ENCODE data around the gene DHX29. TPM values are rescaled to one million over a fixed set of nuclear protein-coding genes. Genes with fewer than 3 reads are reported as not detected.

Gene DHX29
- total RNA-seq, 1 experiment from 2014 or later: 38.7 TPM

DNA sequence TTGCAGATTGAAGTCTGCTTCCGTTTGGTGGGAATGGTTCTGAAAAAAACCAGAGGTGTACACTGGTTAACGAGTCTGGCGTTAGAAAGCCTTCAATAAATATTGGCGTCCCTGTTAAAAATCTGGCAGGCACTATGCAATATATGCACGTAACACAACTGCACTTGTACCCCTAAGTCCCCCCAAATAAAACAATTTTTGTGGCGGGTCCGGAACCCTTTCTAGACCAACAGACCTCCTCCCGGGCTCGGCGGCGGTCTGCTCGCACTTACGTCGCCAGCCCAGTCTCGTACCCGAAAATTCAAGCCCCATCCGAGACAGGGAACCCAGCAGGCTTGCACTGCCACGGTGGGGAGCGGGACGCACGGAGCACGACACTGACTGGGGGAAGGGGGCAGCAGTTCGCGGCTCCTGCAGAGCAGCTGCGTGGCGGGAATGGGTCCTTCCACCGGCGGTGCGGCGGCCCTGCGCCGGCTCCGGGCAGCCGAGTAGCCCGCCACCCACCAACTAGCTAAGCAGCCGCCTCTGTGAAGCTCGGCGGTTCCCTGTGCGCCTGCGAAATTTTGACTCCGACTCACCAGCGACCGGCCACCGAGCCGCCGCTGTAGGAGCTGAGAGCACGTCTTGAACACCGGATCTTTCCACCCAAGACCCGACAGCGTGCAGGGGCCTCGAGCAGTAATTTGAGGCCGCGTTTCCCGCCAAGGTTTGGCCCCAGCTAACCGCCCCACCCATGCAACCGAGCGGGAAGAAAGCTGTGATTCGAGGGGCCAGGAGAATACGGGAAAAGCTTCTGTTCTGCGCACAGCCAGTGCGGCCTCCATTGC, 84.3 kb downstream of the DHX29 start:
- H3K9me3 ChIP-seq (replicated peaks): no peaks in the 10 kb centered on the region; the same call in 1 of the 2 replicates
- H3K4me1 ChIP-seq (replicated peaks): peaks cover 16% of the 10 kb centered on the region
- H3K4me3 ChIP-seq: no peak overlapping the region
- DNase-seq (ENCODE audit: low read depth in 1 of 2, low spot score in 2 of 2): no peak
- H3K27ac ChIP-seq: no peak overlapping the region
- H3K27me3 ChIP-seq (replicated peaks): no peaks in the 10 kb centered on the region
- H3K36me3 ChIP-seq: no peaks in the 10 kb centered on the region

DNA sequence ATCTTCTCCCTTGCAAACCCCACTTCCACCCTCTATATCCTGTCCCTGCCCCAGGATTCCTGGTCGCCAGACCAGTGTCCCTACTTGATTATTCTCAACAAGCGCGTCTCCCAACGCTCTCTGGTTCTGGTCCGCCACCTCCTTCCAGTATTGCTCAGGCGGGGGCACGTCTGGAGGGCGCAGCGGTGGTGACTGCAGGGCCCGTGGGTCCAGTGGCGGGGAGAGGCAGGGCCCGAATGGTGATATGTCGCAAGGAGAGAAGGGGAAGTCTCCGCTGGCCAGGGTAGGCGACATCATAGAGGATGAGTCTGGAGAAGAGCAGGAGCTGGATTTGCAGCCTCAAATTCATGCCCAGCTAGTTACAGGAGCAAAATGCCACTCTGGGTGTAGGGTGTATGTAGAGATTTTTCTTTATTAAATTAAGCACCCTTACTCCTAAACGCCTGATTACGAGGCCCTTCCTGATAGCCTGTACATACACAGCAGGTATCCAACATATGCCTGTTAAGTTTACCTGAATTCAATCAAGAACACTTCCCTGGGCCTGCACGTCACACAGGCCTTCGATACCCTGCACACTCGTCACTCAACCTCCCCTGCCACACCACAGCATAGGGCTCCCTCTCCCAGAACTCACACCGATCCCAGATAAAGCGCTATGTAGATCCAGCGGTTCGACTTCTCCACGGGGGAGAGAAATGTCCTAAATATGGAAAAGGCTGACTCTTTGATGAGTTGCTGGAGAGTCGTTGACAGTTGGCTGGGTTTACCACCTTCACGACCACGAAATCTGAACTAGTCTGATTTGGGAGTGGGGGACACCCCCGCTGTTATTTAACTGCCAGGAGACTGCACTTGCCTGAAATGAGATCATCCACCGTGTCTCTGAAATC, 85.2 kb downstream of the DHX29 start:
- Histone ChIP-seq H3K27me3 (replicated peaks) (no peaks in the 10 kb centered on the region), H3K9me3 (replicated peaks) (no peaks in the 10 kb centered on the region; the same call in 1 of the 2 replicates), H3K36me3 (no peaks in the 10 kb centered on the region), H3K4me1 (replicated peaks) (peaks cover 10% of the 10 kb centered on the region), H3K27ac (no peak overlapping the region), H3K4me3 (no peak overlapping the region)
- DNase-seq (ENCODE audit: low read depth in 1 of 2, low spot score in 2 of 2): no peak

DNA sequence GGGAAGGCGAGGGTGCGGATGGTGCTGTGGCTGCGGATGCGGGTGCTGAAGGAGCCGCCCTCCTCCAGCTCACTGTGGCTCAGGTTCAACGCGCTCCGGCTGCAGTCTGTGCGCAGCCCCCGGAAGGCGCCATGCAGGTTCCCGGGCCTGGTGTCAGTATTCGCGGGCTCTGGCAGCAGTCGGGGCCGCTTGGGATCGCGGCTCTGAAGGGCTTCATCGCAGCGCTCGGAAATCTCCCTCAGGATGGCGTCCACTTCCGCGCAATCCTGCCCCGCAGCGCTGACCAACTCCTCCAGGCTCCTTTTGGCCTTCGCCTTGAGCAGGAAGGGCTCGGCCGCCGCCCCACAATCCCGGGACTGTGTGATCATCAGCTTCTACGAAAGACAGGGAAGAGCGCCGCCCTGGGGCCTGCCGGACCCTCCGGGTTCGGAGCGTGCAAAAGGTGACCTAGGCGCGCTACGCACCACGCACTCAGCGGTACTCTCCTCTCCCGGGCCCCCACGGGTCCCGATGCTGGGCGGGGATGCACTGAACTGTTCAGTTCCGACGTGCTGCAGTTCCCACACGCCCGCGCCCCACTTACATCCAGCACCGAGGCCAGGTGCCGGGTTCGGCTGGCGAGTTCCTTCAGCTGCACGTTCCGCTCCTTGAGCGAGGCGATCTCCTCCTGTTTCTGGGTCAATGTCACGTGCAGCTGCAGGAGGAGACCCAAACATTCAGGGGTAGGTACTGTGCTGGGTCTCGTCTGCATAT, 86.9 kb downstream of the DHX29 start:
- H3K9me3 ChIP-seq (replicated peaks): no peaks in the 10 kb centered on the region
- no peaks in the 10 kb centered on the region for H3K27me3 ChIP-seq (replicated peaks)
- H3K36me3 ChIP-seq: no peaks in the 10 kb centered on the region
- no peaks in the 10 kb centered on the region for H3K4me1 ChIP-seq (replicated peaks)
- no peak overlapping the region for H3K27ac ChIP-seq
- H3K4me3 ChIP-seq: no peak overlapping the region
- no peak for DNase-seq (ENCODE audit: low read depth in 1 of 2, low spot score in 2 of 2)

DNA sequence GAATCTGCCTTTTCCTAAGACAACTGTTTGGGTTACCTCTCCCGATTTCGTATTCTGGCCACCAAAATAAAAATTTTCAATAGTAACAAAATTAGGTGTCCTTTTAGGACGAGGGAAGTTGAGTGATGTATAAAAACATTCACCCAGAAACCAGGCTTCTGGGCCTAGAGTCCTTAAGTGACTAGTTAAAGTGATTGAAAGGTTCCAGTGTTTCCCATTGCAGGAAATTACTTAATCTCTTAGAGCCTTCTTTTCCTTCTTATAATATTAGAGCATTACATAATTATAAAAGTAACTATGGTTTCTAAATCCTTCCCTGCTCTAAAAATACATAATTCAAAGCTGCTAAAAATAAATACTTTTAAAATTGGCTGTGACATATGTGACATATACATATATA, 87.7 kb downstream of the DHX29 start:
- no peak for DNase-seq (ENCODE audit: low read depth in 1 of 2, low spot score in 2 of 2)
- Histone ChIP-seq H3K27me3 (replicated peaks) (no peaks in the 10 kb centered on the region), H3K9me3 (replicated peaks) (no peaks in the 10 kb centered on the region), H3K36me3 (no peaks in the 10 kb centered on the region), H3K4me1 (replicated peaks) (no peaks in the 10 kb centered on the region), H3K4me3 (no peak overlapping the region), H3K27ac (no peak overlapping the region)

DNA sequence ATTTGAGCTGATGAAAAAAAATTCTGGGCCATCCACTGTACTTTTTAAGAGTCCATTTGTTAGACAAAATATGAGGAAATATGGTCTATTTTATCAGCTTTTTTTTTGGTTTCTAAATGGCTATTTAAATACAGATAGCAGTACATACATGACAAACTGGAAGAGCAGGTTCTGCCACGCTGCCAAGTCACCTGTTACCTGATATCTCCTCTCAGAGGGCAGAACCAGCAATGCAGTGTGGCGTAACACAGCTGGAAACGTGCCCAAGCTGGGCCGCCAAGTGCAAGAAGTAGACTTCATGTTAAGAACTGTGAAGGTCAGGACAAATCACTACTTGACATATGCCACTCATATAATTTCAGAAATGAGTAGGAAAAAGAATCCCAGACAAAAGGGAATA, 88.5 kb downstream of the DHX29 start:
- Histone ChIP-seq H3K36me3 (no peaks in the 10 kb centered on the region), H3K4me1 (replicated peaks) (no peaks in the 10 kb centered on the region), H3K27ac (no peak overlapping the region), H3K27me3 (replicated peaks) (0 out of 2 replicates have a peak, but pooled peaks cover 3% of the 10 kb centered on the region), H3K4me3 (no peak overlapping the region), H3K9me3 (replicated peaks) (no peaks in the 10 kb centered on the region)
- no peak for DNase-seq (ENCODE audit: low read depth in 1 of 2, low spot score in 2 of 2)

DNA sequence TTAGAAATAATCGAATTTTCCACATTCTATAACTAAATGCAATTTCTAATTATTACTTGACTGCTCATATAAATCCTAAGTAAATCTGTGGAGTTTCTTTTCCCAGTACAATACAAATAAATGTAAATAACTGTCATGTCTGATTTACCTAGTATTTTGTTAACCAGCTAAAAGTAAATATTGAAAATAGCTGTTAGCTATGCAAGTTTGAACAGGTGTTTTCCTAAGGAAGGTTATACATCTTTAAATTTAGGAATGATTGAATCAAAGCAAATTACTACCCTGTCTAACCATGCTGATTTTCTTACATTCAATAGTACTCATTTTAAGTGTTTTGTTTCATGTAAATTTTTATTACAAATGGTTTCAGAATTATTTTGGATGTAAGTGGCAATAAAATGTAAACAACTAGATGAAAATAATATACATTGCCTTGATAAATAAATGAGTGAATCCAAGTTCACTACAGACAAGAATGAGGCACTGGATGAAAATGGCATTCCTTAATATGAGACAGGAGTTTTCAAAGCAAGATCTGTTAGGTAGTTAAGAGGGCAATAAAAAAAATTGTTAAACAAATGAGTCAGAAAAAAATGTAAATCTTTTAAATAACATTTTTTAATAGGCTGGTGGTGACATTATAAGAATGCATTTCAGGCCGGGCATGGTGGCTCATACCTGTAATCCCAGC, 96.2 kb downstream of the DHX29 start:
- H3K27me3 ChIP-seq (replicated peaks): 0 out of 2 replicates have a peak, but pooled peaks cover 3% of the 10 kb centered on the region
- DNase-seq (ENCODE audit: low read depth in 1 of 2, low spot score in 2 of 2): no peak
- no peaks in the 10 kb centered on the region for H3K9me3 ChIP-seq (replicated peaks)
- no peak overlapping the region for H3K27ac ChIP-seq
- no peak overlapping the region for H3K4me3 ChIP-seq
- H3K36me3 ChIP-seq: no peaks in the 10 kb centered on the region
- H3K4me1 ChIP-seq (replicated peaks): no peaks in the 10 kb centered on the region

Other genes with a start within 250 kb of the DHX29 start
- not detected in 2 replicates for gene GZMA, start 205.0 kb downstream of the DHX29 start, total RNA-seq (2014; rRNA removed; shearing (Covaris generic))
- gene GPX8, start 147.5 kb downstream of the DHX29 start, total RNA-seq (2014; rRNA removed; shearing (Covaris generic)): 111 and 136 TPM in 2 replicates
- gene CDC20B, start 134.5 kb downstream of the DHX29 start, total RNA-seq (2014; rRNA removed; shearing (Covaris generic)): not detected in 2 replicates
- 0.08 and 3.0 TPM in 2 replicates for gene MCIDAS, start 80.4 kb downstream of the DHX29 start, total RNA-seq (2014; rRNA removed; shearing (Covaris generic))
- 0.34 TPM in 1 of 2 replicates, not detected in the other for gene CCNO, start 74.1 kb downstream of the DHX29 start, total RNA-seq (2014; rRNA removed; shearing (Covaris generic))
- 93.3 and 113 TPM in 2 replicates for gene MTREX, start 295 bp upstream of the DHX29 start, total RNA-seq (2014; rRNA removed; shearing (Covaris generic))
- gene PLPP1, start 227.3 kb upstream of the DHX29 start, total RNA-seq (2014; rRNA removed; shearing (Covaris generic)): 35.4 and 36.3 TPM in 2 replicates

Measured in SJSA1 (cell line).